HuH-7.5 (cell line): ENCODE results near the gene IRS4.
A peak's percentile ranks its signal among the peaks of the same experiment; 100 is the strongest.

ENCODE experiments used
- DNase-seq: peaks from one replicate; pipeline ENCODE4 v3.0.0; 2011; ENCODE audit warnings: low spot score

IRS4 gene

DNA sequence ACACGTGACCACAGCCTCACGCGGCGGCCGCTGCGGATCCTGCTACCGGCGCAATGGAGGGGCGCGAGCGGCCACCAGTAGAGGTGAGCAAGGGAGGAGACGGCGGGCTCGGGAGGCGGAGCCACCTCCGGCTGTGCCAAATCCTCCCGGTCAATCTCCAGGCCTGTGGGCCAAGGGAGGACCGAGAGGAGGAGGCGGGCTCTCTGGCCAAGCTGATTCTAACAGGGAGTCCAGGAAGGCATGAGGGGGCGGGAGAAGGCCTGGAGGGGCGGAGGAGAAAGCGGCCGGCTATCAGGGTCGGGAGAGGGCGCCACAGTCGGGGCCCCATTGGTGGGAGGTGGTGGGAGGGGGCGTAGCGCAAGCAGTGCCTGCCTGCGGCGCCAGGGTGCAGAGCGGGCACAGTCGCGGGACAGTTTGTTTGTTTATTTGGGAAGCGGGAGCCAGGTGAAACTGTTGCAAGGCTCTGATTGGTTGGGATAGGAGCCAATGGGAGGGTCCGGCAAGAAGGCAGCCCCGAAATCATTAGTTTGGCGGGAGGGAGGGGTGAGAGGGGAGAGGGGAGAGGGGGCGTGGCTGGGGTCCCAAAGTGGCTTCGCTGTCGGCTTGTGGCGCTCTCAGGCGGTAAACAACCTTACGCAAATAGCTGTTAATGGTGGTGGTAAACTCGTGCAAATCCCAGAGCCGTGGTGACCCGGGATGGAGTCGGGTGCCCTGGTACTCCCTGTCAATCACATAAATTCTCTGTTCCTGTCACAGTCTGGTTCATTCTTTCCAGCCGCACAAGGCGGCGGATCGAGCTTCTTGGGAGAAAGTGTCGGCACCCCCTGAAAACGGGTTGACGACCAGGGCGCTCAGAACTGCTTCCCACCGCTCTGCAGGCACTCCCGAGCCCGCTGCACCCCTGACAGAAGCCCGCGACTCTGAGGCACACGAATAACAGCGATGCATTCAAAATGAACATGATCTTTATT is at the start of gene IRS4:
Gene IRS4, minus strand, starts transcription at position 55 of the 971 bp plus-strand sequence.
- DNase-seq = peak; percentile 33

DNA sequence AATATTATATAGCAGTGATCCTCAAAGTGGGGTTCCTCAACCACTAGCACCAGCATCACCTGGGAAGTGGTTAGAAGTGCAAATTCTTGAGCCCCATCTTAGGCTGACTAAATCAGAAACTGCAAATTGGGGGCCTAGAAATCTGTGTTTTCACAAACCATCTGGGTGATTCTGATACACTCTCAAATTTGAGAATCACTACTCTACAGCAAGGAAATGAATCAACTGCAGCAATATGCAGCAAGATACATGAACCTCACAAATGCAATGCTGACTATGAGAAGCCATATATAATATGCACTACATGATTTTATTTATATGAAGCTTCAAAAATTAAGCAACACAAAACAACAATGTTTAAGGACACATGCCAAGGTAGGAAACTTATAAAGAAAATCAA is 36.2 kb upstream of the IRS4 start:
- DNase-seq = no peak

DNA sequence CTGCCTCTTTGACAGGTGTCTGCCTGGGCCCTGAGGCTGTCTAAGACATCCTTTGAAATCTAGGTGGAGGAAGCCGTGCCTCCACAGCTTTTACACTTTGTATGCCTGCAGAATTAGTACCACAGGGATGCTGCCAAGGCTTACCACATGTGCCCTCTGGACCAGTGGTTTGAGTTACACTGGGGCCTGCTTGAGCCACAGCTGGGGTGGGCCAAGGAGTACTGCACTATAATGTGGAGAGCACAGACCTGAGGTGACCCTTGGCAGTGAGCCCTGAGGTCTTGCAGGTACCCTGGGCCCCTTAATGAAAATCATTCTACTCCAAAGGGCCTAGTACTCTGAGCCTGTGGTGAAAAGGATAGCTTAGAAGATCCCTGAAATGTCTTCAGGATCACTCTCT is 27.2 kb upstream of the IRS4 start:
- no peak for DNase-seq

DNA sequence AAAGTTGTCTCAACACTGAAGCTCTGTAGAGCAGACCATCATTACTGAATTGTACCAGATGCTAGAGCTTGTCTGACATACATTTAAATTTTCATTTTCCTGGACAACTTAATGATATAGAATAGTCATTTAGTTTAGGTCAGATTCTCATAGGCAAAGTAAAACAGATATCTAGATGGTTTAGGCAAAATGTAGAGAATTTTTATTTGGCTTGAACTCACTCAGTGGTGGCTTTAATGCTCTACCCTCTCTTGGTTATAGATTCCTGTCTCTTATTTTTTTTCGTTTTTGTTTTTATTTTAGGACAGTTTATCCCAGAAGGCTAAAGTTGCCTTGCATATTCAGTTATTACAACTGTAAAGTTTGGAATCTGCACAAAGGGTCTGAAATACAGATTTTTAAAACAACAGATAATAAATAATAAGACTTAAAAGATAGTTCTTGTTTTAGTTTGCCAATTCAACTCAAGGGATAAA is 4.0 kb upstream of the IRS4 start:
- no peak for DNase-seq

DNA sequence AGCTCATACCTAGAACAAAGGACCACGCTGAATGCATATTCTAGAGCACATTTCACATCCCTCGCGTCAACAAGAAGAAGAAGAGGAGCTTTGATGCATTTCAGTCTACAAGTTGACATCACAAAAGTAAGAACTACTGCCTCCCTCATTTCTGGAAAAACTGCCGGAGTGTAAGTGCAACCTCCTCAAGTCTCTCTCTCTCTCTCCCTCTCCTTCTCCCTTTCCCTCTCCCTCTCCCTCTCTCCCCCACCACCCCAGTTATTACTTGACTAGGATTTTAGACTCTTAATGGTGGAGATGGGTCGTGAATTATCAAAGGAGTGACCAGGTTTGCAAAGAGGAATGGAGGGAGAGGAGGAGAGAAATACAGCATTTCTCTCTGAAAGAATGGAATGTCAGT is 1.4 kb upstream of the IRS4 start:
- no peak for DNase-seq

DNA sequence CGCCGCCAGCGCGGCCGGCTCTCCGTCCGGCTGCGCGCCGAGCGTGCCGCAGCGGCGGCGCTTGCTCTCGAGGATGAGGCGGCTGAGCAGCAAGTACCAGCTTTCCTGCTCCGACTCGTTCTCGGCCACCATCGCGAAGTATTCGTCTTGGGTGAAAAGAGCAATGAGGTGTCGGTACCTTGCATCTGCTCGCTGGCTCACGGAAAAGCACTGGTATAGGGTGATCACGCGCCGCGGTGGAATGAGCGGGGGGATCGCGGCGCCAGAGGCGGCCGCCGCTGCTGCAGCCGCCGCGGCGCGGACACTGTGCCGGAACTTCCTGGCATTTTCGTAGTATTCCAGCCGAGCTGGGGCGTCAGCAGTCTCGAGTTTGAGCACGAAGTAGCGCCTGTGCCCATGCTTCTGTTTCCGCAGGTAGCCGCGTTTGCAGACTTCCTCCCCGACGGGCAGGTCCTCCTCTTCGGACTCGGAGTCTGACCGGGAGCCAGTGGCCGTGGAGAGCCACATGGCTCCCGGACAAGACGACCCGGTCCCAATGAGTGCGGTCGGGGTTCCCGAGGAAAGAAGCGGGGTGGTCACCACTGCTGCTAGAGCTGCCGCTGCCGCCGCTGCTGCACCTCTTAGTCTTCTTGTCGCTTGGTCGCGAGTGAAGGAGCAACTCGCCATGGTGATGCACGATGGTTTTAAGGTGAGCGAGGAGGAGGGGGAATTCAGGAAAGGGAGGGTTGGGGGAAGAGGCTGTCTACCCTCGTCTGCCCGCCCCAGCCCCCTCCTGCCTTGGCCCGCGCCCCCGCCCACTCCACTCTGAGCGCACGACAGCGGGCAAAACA is 469 bp downstream of the IRS4 start:
- peak; percentile 8 for DNase-seq

DNA sequence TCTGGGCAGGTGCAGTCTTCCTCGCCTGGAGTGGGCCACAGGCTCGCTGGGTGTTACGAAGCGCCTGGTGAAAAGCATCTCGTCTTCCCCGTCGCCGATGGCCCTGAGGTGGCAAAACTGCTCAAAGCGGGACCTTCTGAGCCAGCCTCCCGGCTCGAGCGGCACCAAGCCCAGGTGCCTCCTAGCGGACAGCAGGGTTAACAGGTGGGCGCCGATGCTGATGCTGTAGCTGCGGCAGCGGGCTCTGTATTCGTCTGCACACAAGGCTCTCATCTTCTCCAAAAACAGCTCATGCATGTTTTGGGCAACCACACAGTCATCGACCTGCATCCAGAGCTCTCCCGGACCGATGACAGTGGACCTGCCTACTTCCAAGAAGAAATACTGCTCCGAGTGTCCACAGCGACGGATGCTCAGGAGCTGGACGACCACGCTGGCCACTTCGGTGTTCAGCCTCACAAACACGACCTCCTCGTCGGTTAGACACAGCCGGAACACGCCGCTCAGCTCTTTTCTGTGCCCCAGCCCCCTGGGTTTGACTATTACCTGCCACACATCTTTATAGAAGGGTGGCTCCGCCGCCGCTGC is 1.2 kb downstream of the IRS4 start:
- peak; percentile 57 for DNase-seq

DNA sequence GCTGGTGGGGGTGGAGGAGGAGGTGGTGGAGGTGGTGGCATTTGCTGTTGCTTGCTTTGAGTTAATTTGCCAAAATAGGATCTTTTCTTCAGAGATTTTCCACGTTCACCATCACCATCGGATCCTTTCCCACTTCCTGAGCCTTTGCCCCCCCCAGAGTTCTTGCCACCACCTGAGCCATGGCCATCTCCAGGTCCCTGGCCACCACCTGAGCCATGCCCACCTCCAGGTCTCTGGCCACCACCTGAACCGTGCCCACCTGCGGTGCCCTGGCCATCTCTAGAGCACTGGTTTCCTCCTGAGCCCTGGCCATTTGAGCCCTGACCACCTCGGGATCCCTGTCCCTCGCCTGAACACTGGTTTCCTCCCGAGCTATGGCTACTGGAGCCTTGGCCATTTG is 1.9 kb downstream of the IRS4 start:
- DNase-seq = no peak

DNA sequence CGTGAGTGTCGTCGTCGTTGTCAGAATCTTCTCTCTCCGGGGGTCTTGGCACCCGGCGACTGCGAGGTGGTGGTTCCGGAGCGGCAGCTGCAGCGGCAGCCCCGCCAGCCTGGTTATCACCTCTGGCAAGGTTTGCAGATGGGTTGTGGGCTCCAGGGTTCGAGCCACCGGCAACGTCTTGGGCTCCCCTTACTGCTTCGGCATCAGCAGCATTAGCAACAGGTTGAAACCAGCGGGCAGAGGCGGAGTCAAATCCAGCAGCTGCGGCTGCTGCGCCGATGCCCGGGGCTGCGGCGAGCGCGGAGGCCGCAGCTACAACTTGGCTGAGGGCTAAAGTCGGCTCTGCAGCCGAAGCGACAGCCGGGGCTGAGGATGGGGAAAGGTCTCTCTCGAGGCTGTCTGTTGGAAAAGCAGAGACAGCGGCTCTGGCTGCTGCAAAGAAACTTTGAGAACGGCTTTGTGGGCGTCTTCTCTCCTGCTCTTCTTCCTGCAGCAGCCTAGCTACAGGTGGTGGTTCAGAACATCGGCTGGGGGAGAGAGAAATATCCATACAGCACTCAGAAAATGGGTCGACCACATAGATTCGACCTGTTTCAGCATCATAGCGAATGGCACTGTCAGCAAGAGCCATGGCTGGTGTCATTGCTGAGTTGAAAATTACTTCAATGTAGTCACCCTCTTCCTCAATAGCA is 3.6 kb downstream of the IRS4 start:
- DNase-seq = peak; percentile 1

DNA sequence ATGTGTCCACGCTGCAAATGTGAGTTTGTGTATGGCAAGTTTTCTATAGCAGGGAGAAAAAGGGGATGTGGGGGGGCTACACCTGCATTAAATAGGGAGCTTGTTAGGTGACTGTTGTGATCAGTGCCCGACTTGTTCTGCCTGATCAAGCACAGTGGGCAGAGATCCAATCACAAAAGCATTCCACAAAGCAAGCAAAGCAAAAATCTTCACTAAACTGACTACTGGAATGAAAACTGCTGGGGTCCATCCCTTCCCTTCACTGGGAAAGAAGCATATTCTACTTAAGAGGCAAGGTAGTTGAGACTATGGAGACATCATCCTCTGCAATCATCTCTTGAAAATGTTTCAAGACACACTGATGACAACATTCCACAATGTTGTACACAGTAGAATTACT is 5.2 kb downstream of the IRS4 start:
- DNase-seq = peak; percentile 1

DNA sequence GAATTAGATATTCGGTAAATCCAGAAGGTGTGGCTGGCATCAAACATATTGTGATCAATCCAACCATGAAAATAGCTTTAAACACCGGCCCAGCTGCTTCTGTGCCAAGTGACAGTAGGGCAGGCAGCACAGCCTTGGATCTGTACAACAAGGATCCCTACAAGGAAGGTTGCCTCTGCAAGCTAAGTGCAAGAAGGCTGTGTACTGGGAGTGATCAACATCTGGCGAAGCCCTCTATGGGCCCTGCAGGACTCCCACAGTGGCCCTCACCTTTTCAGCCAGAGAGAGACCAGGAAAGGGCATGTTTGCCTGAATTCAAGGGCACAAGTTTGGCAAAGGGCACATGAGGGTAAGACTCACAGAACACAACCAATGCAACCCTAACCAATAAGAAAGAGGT is 9.6 kb downstream of the IRS4 start:
- DNase-seq = no peak

DNA sequence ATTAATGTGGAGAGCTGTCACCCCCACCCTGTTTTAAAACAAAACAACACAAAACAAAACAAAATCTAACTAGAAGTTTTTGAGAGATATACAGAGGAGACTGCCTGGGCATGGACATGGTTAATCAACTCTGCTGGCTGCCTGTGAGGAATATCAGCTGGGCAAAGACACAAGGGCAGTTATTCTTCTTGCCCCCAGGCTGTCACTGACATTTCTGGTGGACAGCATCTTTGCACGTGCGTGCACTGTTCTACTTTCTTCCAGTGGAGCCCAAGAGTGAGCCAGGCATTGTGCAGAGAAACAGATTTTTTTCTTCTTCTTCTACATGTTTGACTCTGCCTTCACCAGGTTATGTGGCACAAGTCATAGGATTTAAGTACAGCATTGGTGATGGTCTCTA is 13.8 kb downstream of the IRS4 start:
- DNase-seq = no peak

DNA sequence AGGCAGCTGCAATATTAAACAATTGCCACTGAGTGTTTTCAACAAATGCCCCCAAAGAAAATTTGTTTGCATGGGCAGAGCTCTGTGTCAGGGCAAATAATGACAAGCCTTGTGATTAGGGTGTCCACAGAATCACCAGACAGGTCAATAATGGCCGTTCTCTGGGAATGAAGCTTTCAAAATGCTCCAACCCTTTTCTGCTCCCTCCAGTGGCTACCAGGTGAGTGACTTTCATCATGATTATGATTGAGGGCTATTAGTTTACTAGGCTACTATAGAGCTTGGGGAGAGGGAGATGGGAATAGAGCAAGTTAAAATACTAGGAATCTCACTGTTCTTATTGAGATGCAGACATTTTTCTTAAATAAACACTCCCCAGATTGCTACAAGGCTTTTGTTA is 23.5 kb downstream of the IRS4 start:
- DNase-seq = no peak

DNA sequence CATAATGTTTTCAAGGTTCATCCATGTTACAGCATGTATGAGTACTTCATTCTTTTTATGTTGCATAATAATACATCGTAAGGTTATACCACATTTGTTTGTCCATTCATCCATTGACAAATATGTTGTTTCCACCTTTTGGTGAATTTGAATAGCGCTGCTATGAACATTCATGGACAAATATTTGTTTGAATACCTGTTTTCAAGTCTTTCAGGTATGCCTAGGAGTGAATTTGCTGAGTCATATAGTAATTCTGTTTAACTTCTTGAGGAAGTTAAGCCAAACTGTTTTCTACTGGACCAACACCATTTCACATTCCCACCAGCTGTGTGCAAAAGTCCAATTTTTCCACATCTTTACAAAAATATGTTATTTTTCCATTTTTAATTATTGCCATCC is 31.5 kb downstream of the IRS4 start:
- DNase-seq = no peak

DNA sequence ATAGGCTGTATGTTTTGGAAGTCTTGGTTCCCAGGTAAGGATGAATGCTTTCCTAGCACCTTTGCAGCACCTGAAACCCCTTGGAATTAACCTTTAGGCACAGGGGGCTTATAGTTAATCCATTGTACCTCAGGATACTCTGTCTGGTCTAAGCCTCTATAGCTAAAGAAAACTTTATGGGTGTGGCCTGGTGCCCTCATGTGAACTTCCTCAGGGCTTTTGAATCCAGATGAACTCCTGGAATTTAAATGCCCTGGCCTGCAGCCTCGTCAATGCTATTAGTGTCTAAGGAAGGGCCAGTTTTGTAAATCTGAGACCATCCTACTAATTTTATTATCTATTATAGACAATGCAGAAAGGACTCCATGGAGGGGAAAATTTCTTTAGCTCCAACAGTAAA is 33.8 kb downstream of the IRS4 start:
- DNase-seq = no peak

DNA sequence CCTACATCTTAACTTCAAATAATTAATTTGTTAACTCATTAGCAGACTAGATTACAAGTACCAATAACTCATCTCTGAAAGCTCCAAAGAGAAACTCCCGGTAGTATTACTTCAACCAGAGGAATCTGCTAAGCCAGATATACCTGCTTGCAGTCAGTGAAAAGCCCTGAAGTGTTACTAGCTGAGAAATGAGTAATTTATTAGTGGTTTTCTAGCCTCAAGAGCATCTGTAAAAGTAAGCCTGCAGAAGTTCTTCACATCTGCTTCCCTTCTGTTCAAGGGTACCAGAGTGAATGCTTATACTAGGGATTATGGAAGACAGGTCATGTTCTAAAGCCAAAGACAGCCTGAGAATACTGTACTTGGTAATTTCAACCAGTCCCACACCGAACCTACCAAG is 34.7 kb downstream of the IRS4 start:
- no peak for DNase-seq

DNA sequence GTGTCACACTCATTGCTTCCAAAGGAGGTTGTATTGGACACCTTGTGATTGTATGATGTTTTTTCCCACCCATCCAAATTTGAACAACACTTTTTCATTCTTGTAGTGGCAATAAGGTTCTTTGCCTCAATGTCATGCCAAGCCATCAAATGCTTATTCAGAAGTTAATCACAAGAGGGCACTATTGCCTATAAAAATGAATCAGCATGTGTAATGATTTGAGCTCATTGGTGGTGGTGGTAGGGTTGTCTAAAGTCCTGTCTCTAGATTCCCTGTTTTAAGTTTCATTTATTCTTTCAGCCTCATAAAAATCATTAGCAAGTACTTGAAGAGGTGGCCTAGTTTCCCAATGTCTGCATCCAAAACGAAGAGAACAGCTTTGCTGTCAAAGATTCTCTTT is 37.0 kb downstream of the IRS4 start:
- no peak for DNase-seq

DNA sequence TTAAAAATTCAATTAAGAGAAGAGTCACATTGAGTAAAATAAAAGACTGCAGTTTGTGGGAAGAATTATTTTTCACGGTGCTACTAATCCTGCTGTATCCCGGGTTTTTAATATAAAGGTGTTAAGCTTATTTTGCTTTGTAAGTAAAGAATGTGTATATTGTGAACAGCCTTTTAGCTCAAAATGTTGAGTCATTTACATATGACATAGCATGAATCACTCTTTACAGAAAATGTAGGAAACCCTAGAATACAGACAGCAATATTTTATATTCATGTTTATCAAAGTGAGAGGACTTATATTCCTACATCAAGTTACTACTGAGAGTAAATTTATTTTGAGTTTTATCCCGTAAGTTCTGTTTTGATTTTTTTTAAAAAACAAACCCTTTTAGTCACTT is 39.7 kb downstream of the IRS4 start:
- no peak for DNase-seq
